Eye (tissue), 1 donor: ENCODE measurements around the gene ACTG1.

Experiments
- DNase-seq: peaks from one replicate; pipeline ENCODE4 v3.0.0-alpha.2; 2015

Gene ACTG1

GRCh38 chr17:81512562-81513371 is at the start of gene ACTG1:
Gene ACTG1, minus strand, starts transcription at chr17:81512799. Its CDS starts 445 bp downstream, at chr17:81512354.
- peak; percentile 97 for DNase-seq

DNA sequence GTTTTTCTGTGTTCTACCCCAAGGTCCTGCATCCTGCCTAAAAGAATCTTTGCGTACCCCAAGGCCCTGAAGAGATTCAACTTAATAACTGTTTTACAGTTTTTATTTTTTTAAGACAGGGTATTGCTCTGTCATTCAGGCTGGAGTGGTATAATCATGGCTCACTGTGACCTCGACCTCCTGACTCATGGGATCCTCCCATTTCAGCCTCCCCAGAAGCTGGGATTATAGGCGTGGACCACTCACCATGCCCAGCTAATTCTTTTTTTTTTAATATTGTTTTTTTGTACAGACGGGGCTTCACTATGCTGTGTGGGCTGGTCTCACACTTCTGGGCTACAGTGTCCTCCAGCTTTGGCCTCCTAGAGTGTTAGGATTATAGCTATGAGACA is 48.9 kb upstream of the ACTG1 start:
- DNase-seq = no peak

- no peak for DNase-seq
Measured at GRCh38 chr17:81558941-81559806, 46.6 kb upstream of the ACTG1 start.

- DNase-seq = no peak
Measured at GRCh38 chr17:81558115-81558468, 45.5 kb upstream of the ACTG1 start.

DNA sequence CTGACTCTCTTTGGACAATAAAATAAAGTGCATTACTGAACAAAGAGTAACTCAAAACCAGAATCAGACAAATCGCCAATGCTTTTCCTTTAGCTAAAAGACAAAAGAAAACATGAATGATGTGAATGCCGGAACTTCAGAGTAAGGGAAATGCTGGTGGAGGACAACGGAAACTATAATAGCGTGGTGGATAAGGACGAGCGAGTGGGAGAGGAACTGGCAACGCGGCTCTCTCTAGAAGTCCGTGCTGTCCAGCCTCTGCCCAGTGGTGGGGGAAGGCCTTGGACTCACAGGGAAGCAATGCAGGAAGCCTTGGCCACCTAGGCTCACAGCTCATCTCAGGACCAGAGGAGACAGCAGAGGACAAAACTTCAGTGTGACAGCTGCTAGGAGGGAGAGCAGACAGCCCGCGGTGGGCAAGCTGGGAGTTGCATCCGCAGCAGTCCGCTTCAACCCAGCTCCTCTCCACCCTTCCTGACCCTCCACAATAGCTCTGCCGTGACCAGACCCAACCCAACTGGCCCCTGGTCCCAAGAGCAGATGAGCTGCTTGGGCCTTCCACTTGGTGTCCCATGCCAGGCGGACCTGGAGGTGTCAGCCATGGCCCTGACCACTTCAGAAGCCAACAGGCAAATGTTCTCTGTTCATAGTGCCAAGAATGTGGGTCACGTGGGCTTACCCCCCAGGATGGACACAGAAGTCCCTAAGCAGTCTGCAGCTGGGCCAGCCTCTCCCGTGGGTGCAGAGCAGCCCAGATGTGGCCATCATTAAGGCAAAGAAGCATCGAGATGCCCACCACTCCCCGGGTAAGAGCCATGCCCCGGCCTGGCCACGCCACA is 44.9 kb upstream of the ACTG1 start:
- no peak for DNase-seq

- DNase-seq = no peak
Measured at GRCh38 chr17:81556863-81557262, 44.3 kb upstream of the ACTG1 start.

- DNase-seq = no peak
Measured at GRCh38 chr17:81556175-81556691, 43.6 kb upstream of the ACTG1 start.

GRCh38 chr17:81553616-81554181 is 41.1 kb upstream of the ACTG1 start:
- DNase-seq = no peak

DNA sequence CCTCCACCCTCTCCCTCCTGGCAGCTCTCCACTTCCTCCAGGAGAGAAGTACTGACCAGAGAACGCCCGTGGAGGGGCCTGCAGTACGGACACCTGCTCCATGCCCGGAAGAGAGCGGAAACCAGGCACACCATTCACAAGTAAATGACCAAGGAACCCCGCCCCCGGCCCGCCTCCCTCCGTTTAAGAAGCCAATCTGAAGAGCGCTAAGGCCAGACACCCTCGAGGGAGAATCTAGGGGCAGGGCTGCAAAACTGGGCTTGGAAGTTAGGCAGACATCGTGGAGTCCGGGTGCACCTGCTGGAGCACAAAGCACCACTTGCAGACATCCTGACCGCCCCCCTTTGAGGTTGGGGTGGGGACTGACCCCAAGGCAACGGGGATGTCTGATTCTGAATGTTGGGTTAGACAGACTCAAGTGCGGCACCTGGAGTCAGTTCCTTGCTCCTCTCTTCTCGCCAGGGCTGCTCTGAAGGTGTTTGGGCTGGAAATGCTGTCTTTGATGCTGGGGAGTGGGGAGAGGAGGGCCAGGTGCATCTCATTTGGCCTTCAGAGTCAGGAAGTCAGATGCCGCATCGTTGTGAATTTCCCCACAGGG is 40.5 kb upstream of the ACTG1 start:
- peak; percentile 88 for DNase-seq

DNA sequence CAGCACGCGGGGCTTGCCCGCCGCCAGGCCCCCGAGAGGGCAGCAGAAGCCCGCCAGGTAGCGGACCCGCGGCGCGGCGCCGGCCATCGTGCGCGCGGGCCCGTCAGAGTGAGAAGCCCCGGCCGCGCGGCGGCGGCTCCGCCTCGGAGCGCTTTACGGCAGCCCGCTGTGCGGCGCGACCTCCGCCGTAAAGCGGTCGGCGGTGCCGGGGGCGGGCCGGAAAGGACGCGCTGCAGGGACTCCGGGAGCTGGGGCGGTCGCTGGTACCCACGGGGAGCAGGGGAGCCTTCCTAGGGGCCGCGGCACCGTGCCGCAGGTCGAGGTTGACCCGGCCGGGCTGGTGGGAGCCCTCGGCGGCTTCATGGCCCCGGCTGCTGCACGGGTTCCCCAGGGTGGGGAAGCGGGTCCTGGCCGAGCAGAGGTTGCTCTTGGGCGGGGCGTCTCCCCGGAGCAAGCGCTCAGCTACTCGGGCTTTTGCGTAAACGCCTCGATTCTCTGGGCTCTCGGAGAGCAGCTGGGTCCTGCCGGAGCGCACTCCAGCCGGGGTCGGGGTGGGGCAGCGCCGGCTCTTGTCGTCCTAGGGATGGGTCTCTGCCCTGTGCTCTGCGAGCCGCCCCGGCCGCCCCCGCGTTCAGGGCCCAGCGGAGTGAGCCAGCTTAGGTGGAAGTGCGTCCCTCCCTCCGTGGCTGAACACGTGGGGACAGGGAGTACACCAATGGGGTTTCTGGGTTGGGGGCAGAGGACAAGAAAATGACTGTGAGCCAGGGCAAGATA is 39.8 kb upstream of the ACTG1 start, which contains the start of gene FAAP100:
Gene FAAP100 (minus strand): TSS at position 110 of the 774 bp plus-strand sequence. CDS start 23 bp downstream, at position 87.
- DNase-seq = peak; percentile 93

DNA sequence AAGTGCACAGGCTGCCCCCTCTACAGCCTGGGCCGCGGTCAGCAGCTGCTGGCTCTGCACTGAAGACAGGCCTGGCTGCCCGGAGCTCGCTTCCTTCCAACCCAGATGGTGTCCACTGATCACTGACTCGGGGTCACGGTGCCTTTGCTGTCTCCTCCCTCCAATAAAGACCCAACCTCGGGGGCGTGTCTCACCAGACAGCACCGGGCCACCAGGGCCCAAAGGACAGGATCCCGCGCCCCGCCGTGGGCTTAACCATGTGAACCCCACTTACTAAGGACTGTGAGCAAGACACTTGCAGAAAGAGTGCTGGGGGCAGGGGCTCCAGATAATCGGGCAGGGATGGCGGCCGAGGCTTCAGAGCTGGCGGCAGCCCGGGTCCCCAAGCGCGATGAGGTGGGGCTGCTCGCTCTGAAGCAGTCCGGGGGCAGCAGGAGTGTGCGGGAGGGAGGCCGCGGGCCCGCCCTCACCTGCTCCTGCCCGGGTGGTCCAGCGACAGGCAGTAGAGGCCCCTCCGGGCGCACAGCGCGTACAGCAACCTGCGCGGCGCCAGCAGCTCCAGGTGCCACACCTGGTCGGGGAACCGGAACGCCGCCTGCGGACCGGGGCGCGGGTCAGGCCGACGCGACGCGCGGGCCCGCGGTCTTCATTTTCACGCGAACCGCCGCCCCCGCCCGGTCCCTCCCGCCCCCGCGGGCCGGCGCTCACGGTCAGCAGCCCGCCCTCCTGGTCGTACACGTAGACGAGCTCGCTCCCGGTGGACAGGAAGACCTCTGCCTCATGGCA is 39.1 kb upstream of the ACTG1 start:
- peak; percentile 57 for DNase-seq

DNA sequence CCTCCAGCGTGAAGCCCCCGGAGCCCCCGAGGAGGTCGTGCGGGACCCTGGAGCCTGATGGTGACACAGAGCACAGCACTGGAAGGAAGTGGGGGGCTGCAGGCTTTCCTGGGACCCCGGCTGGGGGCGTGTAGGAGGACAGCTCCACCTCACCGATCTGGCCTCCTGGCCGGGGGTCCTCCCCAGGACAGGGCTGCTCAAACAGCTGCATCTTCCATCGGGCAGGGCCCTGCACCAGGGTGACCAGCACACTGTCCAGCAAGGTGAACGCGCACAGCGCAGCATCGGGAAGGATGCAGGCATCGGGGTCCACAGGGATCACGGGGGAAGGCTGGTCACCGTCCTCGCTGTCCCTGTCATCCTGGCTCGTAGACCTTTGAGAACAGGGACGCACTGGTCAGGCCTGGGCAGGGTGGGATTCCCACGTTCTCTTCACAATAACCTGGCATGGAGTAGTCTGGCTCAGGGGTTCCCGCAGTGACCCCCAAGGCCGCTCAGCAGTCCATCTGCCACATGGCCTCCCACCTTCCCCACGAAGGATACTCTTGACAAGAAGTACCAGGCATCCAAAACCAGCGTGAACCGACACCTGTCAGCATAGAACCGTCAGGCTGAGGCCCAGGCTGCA is 38.3 kb upstream of the ACTG1 start:
- DNase-seq = no peak

DNA sequence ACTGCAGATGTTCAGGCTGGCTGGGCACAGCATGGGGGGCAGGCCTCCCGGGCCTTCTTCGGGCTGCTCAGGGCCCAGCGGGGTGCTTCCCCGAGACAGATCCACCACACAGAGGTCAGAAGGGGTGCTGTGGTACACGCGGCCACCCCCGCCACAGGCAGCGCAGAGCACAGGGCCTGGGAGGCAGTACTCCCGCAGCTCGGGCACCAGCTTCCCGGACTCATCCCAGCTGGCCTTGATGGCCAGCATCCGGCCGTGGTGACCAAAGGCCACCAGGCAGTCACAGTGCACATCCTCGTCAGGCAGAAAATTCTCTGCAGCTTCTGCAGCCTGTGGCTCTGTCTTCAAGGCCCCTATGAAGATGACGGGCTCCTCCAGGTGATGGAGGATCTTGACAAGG is 37.7 kb upstream of the ACTG1 start:
- DNase-seq = no peak

DNA sequence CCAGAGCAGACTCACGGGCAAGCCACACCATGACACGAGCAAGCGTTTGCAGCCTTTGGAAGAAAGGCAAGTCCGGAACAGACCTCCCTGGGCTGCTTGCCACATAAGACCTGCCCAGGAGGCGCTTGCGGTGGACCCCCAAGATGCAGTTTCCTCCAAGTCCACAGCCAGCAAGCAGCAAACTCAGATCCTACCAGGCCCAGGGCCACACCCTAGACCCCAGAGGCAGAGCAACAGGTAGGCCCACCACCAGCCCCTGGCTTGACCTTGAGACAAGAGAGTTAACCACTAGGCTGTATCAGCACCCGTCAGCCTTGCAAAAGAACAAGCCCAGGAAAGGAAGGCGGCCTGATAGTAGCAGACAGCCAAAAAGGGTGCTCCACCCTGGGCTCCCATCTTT is 37.2 kb upstream of the ACTG1 start:
- DNase-seq = no peak

DNA sequence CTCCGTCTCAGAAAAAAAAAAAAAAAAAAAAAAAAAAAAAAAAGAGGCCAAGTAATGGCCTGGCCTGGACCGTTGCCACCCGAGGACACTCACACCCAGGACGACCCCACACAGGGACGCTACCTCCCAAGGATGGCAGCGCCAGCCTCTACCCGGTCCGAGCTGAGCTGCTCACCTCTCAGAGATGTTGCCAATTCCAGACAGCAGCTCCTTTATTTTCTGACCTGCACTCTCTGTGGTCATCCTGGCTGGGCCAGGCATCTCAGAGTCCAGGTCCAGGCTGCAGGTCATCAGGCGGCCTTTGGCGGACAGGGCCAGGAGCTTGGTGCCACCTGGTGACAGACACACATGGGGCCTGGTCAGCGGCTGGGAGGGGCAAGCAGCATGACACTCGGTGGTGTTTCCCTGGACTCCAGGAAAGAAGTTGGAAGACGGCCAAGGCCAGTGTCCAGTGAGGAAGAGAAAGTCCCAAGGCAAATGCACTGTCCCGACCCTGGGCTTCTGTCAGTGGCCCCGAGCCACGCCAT is 36.5 kb upstream of the ACTG1 start:
- DNase-seq = no peak

GRCh38 chr17:81547614-81547982 is 35.0 kb upstream of the ACTG1 start:
- DNase-seq = no peak

DNA sequence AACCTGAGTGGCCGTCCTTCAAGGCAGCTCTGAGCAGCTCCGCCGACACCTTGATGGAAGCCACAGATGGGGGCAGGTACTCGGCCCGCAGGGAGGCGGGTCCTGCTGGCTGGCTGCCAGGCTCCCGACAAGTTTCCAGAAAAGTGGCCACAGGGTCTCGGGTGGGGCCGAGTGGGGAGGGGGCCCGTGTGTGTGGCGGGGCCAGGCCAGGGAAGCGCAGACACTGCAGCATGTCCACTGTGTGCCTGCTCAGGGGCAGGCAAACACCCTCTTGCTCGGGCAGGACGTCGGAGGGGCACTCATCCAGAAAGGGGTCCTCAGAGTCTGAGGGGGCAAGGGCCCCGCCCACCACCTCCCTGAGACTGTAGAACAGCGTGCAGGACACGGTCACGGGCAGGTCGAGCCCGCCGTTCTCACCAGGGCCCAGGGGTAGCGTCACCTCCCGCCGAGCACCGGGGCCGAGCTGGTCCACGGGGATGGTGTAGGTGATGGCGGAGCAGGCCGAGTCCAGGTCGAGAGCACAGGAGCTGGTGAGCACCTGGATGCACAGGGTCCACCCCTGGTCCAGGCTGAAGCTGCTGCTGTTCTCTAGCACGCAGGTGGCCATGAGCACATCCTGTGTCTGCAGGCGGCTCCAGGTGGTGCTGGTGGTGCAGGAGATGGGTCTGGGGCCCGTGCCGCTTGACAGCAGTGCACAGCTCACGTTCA is 34.5 kb upstream of the ACTG1 start:
- DNase-seq = no peak

- no peak for DNase-seq
Measured at GRCh38 chr17:81545160-81545949, 32.8 kb upstream of the ACTG1 start.
